GM21526 (cell line): Measurements from ENCODE around the gene S100B.

ENCODE experiments used
- ATAC-seq: cut with Tn5 transposase; IDR thresholded peaks from one replicate; pipeline ENCODE4 v1.9.1; 2021; ENCODE audit warnings: moderate library complexity; ENCODE audit not compliant: unreplicated experiment, low FRiP score

S100B gene

DNA sequence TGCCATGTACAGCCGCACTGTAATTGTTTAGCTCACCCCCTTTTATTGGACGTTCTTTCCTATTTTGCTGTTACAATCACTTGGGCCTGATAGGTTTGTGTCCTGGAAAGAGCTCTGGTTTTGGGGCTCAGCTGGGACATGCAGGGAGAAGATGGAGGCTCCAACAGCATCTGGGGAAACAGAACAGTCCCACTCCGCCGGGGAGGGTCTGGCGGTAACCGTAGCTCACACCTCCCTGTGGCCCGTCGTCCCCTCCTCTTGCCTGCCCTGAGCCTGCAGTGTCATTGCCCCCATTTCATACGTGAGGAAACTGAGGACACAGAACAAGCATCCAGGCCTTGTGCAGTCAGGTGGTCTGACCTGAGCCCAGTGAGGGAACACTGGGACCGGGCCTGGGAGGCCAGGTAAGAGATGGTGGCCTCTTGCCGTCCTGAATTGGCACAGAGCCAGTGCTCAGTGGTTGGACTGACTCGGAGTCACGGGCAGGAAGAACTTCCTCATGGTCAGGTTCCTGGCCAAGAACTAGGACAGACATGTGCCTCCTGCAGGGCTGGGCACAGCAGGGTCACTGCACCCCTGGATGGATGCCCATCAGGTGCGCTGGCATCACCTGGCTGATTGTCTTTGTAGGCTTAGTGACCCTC, 41.8 kb downstream of the S100B start:
- ATAC-seq, result no peak

DNA sequence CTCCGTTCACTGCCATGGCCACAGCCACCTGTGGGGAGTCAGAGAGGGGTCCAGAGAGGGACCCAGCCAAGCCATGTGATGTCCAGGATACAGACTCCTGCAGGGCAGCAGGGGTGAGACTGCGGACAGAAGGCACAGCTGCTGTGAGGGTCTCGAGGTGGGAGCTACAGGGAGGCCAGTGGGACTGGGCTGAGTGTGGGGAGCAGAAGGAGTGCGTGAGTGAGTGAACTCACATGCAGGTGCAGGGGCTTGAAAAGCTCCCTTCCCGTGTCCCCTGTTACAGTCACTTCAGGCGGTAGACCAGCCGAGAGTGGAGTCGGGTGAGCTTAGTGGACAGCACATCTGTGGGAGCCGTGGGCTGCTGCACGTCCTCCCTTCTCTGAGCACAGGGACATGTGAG, 42.4 kb downstream of the S100B start:
- no peak for ATAC-seq

DNA sequence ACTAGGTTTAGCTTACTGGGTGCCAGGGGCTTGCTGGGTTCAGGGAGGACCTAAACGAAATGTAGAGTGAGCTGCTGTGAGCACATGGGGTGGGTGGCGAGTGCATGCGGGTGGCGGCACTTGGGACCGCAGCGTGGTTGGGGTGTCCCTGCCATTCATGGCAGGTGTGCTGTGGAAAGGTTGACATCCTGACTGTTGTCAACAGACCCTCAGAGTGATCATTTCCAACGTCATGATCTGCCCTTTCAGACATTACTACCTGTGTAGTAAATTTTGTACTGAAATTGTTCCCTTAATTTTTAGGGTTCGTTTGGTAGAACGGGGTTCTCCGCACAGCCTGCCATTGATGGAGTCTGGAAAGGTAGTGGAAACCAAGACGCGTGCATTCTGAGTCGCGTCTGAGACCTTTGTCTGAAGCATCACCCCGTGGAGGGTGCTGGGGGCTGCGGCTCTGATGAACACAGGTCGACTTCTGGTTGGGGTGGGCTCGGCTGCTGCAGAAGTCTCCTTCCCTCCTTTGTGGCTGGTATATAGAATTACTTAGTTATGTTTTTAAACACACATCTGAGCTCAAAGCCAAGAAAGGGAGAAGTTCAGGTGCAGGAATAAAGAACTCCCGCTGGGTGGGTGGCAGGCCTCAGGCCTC, 43.3 kb downstream of the S100B start:
- ATAC-seq, result no peak

DNA sequence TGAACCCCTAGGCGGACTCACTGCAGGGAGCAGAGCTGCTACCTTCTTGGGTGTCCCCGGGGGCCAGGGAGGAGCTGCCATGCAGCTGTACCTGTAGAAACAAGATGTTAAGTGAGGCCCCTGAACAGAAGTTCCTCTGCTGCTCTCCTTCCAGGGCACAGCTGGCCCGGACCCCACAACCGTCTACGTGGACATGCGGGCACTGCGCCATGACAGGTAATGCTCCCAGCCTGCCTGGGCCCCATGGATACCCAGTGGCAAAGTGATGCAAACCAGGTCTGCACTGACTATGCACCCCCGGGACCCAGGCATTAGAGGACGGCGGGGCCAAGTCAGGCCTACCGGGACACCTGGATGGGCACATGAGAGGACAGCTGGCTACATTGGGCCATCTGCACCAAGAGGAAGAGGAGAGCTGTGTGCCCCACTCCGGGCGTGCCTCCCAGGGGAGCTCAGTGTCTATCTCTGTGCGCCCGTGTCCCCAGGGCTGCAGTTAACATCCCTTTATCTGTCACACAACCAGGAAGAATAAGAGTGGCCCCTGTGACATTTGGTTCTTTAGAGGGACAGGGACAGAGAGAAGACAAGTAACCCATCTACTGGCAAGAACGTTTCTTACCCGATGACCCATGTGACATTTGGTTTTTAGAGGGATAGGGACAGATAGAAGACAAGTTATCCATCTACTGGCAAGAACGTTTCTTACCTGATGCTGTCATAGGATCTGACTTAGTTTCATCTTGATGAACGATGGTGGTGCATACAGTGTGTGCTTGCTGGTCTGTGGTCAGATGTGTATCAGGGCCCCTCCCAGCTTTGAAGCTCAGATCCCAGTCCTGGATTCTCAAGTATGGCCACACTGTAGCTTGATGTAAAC, 44.1 kb downstream of the S100B start:
- ATAC-seq, result no peak

DNA sequence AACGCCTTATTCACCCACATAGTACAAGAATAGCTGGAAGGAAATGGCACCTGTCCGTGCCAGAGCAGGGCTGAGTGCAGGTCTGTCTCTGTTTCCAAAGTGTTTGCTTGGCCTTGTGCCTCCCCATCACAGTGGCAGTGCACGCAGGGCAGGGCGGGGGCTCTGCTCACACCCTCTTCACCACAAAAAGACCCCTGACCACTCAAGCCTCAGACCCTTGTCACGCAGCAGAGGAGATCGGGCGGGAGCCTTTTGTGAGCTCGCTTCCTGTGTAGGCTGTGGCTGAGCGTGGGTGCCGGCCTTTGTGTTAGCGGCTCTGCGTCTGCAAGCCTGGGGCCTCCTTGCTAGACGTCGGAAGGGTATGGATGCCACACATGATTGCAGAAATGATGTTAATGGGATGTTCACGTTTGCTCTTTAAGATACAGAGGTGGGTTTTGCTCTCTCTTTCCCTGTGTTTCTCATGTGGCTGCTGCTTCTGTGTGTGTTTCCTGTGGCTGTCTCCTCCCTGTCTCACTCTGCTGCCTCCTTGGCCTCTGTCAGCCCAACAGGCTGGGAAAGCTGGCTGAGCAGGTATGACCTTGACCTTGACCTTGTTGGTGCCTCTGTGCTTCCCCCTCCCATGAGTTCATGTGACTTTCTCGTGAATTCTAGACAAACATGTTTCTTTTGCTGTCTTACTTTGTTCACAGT, 45.4 kb downstream of the S100B start:
- no peak for ATAC-seq

DNA sequence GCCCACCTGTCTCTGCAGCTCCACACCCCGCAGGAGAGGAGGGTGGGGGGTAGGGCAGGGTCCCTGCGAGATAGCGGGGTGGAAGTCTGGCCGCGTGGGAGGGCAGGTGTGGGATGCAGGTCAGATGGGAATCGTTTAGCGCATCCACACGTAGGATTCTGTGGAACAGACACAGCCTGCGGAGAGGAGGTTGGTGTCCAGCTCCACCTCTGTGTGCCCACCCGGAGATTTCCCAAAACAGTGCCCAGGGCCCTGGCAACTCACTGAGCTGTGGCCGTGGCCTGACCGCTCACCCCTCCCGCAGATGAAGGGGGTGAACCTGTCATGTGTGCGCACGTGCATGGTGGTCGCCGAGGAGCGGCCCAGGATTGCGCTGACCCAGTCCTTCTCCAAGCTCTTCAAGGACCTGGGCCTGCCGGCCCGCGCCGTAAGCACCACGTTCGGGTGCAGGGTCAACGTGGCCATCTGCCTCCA, 46.9 kb downstream of the S100B start:
- no peak for ATAC-seq

DNA sequence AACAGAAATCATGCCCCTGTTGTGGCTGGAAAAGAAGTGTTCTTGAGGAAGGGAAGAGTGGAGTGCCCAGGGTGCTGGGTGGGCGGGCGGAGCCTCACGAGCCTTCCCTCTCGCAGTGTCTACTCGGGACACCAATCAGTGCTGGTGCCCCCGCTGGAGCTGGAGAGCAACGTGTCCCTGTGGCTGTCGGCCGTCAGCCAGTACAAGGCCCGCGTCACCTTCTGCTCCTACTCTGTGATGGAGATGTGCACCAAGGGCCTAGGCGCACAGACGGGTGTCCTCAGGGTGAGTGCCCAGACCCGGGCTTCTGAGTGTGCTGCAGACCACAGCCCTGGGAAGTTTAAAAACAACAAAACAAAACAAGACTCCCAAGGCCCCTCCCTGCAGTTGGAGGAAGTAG, 47.4 kb downstream of the S100B start:
- ATAC-seq, result no peak

DNA sequence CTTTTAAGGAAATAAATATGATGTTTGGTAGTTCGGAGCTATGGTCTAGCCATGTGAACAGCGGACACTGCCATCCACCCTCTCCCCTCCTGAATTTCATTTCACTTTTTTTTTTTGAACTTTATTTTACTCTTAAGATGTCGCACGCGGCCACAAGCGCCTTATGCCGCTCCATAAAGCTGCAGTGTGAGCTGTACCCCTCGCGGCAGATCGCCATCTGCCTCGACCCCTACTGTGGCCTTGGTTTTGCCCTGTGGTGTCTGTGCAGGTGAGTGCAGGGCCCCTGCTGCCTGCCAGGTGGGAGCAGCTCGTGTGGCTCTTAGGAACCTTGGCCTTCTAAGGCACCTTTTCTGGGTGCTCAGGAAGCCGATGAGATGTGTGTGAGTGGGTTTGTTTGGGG, 48.1 kb downstream of the S100B start:
- no peak for ATAC-seq

DNA sequence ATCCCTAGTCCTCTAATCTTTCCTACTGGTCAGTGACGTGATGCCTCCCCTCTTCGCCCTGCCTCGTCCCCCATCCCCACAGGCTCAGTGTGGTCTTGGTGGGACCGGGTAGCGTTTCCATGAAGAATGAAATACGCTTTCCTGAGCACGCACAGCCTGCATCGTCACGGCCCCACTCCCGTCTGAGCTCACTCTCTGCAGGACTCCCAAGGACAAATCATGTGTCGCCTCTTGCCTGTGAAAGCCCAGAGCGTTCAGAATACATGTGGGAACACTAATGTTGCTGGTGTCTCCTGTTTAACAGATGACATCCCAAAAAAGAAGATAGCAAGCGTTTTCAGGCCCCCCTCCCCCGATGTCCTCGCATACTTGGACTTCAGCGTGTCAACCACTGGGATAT, 49.2 kb downstream of the S100B start:
- no peak for ATAC-seq

DNA sequence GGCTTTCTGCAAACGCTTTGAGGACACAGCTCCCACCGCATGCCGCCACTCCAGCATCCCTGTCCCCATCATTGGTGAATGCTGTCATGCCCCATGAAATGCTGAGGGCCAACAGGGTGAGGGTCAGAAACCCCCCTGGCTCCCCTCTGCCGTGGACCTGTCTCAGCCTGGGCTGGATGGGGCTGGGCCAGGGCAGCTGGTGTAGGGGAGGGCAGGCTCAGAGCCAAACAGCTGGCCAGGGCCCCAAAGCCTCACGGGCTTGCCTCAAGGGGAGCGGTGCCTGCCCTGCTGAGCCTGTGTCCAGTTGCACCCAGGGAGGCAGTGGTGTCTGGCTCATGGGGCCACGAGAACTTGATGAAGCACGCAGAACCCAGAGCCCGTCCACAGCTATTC, 49.7 kb downstream of the S100B start:
- ATAC-seq, result no peak

DNA sequence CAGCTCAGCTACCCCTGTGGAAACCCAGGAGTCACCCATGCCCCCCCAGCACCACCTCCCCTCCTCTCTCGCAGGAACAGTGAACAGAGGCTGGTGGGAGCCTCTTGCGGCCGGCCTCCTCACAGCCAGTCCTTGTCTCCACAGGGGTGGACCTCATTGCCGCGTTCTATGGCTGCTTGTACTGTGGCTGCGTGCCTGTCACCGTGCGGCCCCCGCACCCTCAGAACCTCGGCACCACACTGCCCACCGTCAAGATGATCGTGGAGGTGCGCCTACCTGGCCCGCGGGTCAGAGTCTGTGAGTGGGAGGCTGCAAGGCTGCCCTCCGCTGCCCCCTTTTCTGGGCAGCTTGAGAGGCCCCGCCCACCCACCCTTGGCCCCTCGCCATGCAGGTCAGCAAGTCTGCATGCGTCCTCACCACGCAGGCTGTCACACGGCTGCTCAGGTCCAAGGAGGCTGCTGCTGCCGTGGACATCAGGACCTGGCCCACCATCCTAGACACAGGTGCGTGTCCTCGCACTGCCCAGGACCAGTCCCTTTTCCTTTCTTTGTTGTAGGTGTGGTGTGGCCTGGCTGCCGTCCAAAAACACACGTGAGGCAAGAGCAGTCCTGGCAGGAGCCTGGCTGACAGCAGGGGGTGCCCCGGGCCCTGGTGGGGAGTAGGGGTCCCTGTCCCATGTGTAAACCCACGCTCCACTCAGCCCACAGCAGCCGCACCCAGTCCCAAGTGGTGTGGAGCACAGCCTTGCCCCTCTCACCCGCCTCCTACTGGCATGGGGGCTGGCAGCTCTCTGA, 50.3 kb downstream of the S100B start:
- ATAC-seq, result no peak

DNA sequence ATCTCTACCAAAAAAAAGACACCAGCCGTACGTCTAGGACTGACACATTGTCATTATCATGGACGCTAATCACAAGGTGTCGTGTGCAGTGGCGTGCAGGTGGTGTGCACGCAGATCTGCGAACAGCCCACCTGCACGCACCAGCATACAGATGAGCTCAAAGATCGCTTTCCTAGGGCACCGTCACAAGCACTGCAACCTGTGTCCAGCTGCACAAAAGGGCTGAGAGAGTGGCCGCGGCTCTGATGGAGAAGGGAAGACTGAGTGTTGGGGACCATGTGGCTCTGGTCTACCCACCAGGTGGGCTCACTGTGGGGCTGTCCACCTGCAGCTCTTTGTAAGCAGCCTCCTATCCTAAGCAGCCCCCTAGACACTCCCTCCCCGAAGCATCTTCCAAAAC, 50.9 kb downstream of the S100B start:
- ATAC-seq, result no peak

DNA sequence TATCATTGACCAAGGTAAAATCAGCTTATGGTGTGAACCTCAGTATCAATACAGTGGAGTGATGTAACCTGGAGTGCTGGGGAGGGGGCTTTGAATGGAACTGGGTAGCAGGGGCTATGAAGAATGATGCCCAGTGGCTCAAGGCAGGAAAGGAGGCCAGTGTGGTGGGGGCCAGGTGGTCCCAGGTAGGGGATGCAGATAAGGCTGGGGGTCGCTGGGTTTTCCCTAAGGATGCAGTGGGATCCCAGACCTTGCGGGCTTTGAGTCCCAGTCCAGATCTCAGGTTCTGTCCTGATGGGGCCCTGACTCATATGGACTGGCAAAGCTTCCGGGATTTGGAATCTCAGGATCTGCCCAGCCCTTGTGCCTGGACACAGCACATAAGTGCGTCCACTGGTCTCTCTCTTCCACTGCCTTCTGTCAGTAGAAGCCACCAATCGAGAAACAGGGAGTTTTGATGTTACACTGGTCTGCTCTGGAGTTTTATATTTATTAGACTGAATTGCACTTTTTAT, 52.0 kb downstream of the S100B start:
- no peak for ATAC-seq

DNA sequence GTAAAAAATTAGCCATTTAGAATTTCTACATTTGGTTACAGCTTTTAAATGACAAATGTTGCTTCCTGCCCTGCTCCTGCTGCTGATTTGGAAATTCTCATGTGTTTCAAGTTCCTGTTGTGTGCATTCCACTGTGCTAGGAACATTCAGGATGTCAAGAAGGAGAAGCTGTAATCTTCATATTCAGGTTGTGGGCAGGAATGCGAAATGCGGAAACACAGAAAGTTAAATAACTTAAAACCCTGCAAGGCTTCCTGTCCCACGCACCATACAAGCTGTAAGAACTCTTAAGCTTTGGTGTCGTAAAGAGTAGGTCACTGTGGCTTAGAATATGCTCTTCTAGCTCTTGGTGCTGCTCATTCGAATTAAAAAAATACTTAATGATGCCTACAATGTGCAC, 52.6 kb downstream of the S100B start:
- no peak for ATAC-seq

DNA sequence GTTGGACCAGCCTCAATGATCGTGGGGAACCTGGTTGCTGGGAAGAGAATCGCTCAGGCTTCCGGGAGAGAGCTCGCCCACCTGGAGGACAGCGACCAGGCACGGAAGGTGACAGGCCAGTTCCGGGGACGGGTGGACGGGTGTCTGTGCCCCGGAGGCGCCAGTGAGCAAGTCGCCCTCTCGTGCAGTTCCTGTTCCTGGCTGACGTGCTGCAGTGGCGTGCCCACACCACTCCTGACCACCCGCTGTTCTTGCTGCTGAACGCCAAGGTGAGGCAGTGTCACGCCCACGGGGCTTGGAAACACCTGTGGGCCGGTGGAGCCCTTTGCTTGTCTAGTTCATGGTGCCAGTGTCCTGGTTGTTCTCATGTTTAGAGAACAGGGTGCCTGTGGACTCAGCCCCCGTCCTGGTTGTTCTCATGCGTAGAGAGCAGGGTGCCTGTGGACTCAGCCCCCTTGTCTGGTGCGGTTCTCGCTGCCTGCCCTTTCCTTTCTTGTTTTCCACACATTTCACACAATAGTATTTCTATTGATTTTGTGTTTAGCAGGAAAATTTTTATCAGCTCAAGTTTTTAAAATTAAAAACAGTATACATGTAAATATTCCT, 53.1 kb downstream of the S100B start:
- ATAC-seq, result no peak

DNA sequence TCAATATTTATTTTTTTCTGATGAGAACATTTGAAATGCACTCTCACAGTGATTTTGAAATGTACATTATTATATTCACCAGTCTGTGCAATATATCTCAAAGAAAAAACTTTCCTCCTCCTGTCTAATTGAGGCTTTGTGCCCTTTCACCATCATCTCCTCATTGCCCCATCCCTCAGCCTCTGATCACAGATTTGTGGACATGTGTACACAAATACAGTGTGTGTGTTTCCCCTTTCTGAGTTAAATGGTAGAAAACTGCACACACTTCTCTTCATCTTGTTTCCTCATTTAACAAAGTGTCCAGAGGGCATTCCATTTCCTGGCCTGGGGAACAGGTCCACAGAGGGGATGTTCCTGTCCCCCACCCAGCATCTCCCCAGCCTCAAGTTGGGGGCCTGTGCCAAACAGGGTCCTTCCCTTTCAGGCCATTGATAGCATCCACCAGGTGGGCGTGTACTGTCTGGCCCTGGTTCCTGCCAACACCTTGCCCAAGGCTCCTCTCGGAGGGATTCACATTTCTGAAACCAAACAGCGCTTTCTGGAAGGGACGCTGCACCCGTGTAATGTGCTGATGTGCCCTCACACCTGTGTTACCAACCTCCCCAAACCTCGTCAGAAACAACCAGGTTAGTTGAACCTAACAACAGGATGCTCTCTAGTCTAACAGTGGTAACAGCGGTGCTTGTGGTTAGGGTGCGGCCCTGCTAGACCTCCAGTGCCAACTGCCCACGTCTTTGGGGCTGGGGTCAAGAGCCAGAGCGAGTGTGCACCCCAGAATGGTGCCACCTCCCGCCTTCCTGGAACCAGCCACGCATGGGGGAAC, 54.6 kb downstream of the S100B start:
- no peak for ATAC-seq

DNA sequence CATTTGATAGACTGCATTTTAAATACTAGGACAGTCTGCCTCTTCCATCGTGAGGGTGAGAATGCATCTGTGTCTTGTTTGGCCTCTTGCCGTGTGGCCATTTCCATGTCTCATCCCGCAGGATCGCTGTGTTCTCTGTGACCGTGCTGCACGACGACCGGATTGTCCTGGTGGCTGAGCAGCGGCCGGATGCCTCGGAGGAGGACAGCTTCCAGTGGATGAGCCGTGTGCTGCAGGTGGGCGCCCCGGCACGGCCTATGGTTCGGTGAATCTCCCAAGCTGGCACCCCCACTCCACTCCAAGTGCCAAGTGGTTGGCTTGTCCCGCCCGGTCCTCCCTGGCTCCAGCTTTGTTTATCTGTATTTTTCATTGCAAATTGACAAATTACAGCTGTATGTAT, 55.2 kb downstream of the S100B start:
- ATAC-seq, result no peak
